KMS-11 (cell line): ENCODE measurements around the gene GSC2.

Experiments
- H2AFZ ChIP-seq: fragments of 200-600 bp; sonication (generic); 2 replicates; pipeline ENCODE4 v1.6.1; 2016; ENCODE audit warnings: antibody characterized with exemption, mixed run types, low read depth
- H3K27ac ChIP-seq: fragments of 200-600 bp; sonication (generic); 2 replicates; pipeline ENCODE4 v1.6.1; 2016; ENCODE audit warnings: mild to moderate bottlenecking, mixed run types
- H3K27me3 ChIP-seq: fragments of 200-600 bp; sonication (generic); 2 replicates; pipeline ENCODE4 v1.6.1; 2017; ENCODE audit warnings: mild to moderate bottlenecking, low read depth, mixed run types, moderate library complexity; ENCODE audit not compliant: insufficient read depth
- H3K36me3 ChIP-seq: fragments of 200-600 bp; sonication (generic); 2 replicates; pipeline ENCODE4 v1.6.1; 2017; ENCODE audit warnings: mild to moderate bottlenecking, mixed run types; ENCODE audit not compliant: insufficient read depth
- H3K4me1 ChIP-seq: fragments of 200-600 bp; sonication (generic); 2 replicates; pipeline ENCODE4 v1.6.1; 2016; ENCODE audit warnings: mild to moderate bottlenecking, low read depth, mixed run types; ENCODE audit not compliant: poor library complexity, severe bottlenecking
- H3K4me2 ChIP-seq: fragments of 200-600 bp; sonication (generic); 2 replicates; pipeline ENCODE4 v1.7.0; 2016; ENCODE audit warnings: mild to moderate bottlenecking, mixed run types
- H3K4me3 ChIP-seq: fragments of 200-600 bp; sonication (generic); IDR thresholded peaks from 2 replicates; pipeline ENCODE4 v1.6.1; 2017; ENCODE audit warnings: low read depth, low read length, mixed read lengths; ENCODE audit not compliant: insufficient read depth
- H3K79me2 ChIP-seq: fragments of 200-600 bp; sonication (generic); 2 replicates; pipeline ENCODE4 v1.6.1; 2016; ENCODE audit warnings: low read depth, mixed run types; ENCODE audit not compliant: insufficient read depth
- H3K9ac ChIP-seq: fragments of 200-600 bp; sonication (generic); 2 replicates; pipeline ENCODE4 v1.6.1; 2016; ENCODE audit warnings: mild to moderate bottlenecking, mixed run types
- H4K20me1 ChIP-seq: fragments of 200-600 bp; sonication (generic); 2 replicates; pipeline ENCODE4 v1.6.1; 2016; ENCODE audit warnings: mild to moderate bottlenecking, mixed run types; ENCODE audit not compliant: insufficient read depth
- TF ChIP-seq, protein P1 (sequence below): fragments of 200-600 bp; sonication (generic); conservative IDR thresholded peaks from 2 replicates; pipeline ENCODE4 v1.6.1; 2017; ENCODE audit warnings: low read depth, mild to moderate bottlenecking, antibody characterized with exemption, low read length, moderate library complexity, mixed read lengths

Gene GSC2, protein sequence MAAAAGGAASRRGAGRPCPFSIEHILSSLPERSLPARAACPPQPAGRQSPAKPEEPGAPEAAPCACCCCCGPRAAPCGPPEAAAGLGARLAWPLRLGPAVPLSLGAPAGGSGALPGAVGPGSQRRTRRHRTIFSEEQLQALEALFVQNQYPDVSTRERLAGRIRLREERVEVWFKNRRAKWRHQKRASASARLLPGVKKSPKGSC

DNA sequence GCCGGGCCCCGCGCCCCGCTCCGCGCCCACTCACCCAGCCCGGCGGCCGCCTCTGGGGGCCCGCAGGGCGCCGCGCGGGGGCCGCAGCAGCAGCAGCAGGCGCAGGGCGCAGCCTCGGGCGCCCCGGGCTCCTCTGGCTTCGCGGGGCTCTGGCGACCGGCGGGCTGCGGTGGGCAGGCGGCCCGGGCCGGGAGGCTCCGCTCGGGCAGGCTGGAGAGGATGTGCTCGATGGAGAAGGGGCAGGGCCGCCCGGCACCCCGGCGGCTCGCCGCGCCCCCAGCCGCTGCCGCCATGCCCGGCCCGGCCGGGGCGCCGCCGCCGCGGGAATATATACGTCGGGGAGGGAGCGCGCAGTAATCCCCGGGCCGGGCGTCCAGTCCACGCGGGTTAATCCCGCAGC is at the start of gene GSC2:
GSC2 (minus strand) TSS at position 302 of the 400 bp plus-strand sequence; CDS start at position 293, 9 bp downstream.
- TF ChIP-seq, protein P1, sequence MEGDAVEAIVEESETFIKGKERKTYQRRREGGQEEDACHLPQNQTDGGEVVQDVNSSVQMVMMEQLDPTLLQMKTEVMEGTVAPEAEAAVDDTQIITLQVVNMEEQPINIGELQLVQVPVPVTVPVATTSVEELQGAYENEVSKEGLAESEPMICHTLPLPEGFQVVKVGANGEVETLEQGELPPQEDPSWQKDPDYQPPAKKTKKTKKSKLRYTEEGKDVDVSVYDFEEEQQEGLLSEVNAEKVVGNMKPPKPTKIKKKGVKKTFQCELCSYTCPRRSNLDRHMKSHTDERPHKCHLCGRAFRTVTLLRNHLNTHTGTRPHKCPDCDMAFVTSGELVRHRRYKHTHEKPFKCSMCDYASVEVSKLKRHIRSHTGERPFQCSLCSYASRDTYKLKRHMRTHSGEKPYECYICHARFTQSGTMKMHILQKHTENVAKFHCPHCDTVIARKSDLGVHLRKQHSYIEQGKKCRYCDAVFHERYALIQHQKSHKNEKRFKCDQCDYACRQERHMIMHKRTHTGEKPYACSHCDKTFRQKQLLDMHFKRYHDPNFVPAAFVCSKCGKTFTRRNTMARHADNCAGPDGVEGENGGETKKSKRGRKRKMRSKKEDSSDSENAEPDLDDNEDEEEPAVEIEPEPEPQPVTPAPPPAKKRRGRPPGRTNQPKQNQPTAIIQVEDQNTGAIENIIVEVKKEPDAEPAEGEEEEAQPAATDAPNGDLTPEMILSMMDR, result no peak
- no peaks in the 10 kb centered on the region for H3K36me3 ChIP-seq
- peaks cover 21% of the 10 kb centered on the region; the same call in 1 of the 2 replicates for H3K27me3 ChIP-seq
- H3K27ac ChIP-seq, result no peak within 1 kb of the TSS
- H3K79me2 ChIP-seq, result no peaks in the 10 kb centered on the region
- peaks cover 3% of the 10 kb centered on the region for H3K4me1 ChIP-seq
- H3K4me2 ChIP-seq, result no peak within 1 kb of the TSS
- no peaks in the 10 kb centered on the region for H4K20me1 ChIP-seq
- no peak within 1 kb of the TSS for H3K9ac ChIP-seq
- H2AFZ ChIP-seq, result no peak within 1 kb of the TSS
- no peak within 1 kb of the TSS for H3K4me3 ChIP-seq

DNA sequence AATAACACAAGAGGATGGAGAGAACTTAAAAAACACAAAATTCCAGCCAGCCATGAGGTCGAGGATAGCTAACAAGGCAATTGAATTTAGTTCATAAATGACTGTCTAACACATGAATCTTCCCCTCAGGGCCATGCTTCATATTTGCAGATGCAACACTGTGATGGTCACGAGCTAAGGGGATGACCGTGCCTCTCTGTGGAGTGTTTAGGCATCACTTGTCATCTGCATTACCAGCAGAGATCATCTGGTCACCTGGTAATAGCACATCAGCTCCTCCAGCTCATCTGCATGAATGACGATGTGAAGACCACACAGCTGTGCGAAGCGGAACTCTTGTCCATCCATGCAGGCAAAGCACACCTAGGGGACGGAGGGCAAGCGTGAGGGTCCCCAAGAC is 49.4 kb upstream of the GSC2 start:
- H3K27ac ChIP-seq, result no peak overlapping the region
- no peak overlapping the region for H3K4me2 ChIP-seq
- H3K4me1 ChIP-seq, result no peaks in the 10 kb centered on the region
- TF ChIP-seq, protein P1, result no peak
- H3K4me3 ChIP-seq, result no peak overlapping the region
- H2AFZ ChIP-seq, result no peak overlapping the region
- H3K79me2 ChIP-seq, result no peaks in the 10 kb centered on the region
- H4K20me1 ChIP-seq, result no peaks in the 10 kb centered on the region
- H3K27me3 ChIP-seq, result no peaks in the 10 kb centered on the region
- H3K36me3 ChIP-seq, result no peaks in the 10 kb centered on the region
- no peak overlapping the region for H3K9ac ChIP-seq

- Histone ChIP-seq H3K27me3 (no peaks in the 10 kb centered on the region), H3K4me3 (no peak overlapping the region), H2AFZ (no peak overlapping the region), H3K9ac (no peak overlapping the region), H3K79me2 (no peaks in the 10 kb centered on the region), H3K27ac (no peak overlapping the region), H3K36me3 (no peaks in the 10 kb centered on the region), H3K4me1 (no peaks in the 10 kb centered on the region), H3K4me2 (no peak overlapping the region), H4K20me1 (no peaks in the 10 kb centered on the region)
- TF ChIP-seq, protein P1, result no peak
These were observed 48.1 kb upstream of the GSC2 start for GRCh38 chr22:19197997-19198865.

- Histone ChIP-seq H3K4me3 (no peak overlapping the region), H3K27me3 (no peaks in the 10 kb centered on the region), H3K9ac (no peak overlapping the region), H3K36me3 (no peaks in the 10 kb centered on the region), H3K4me1 (no peaks in the 10 kb centered on the region), H3K4me2 (no peak overlapping the region), H2AFZ (no peak overlapping the region), H4K20me1 (no peaks in the 10 kb centered on the region), H3K27ac (no peak overlapping the region), H3K79me2 (no peaks in the 10 kb centered on the region)
- TF ChIP-seq, protein P1, result no peak
These were observed 46.9 kb upstream of the GSC2 start for GRCh38 chr22:19196841-19197612.
